Gastrocnemius medialis (tissue), 4 donors: ENCODE measurements around the gene KISS1. TPM values are rescaled to one million over a fixed set of nuclear protein-coding genes. Genes with fewer than 3 reads are reported as not detected.

ENCODE experiments used
- ATAC-seq, 2 donors: fragments of 150-250 bp; one replicate each; pipeline ENCODE4 v1.9.1; 2016
- DNase-seq, 2 donors: peaks; one replicate each; pipeline ENCODE4 v3.0.0-alpha.2; 2019
- H3K27ac ChIP-seq, 4 donors: fragments of 200-600 bp; sonication (generic); 1 replicate in 1 of 4; 2 replicates in 3 of 4; pipeline ENCODE4 v1.5.1; 2016 to 2018; ENCODE audit warnings: mild to moderate bottlenecking in 2 of 4, moderate library complexity in 1 of 4
- H3K27me3 ChIP-seq, 3 donors: fragments of 200-600 bp; sonication (generic) in 2 of 3; 1 replicate in 1 of 3; 2 replicates in 2 of 3; pipeline versions ENCODE4 v1.5.1 to v1.6.0; 2016 to 2019; ENCODE audit warnings: mild to moderate bottlenecking in 1 of 3, moderate library complexity in 1 of 3
- H3K36me3 ChIP-seq, 2 donors: fragments of 200-600 bp; sonication (generic) in 1 of 2; one replicate each; pipeline ENCODE4 v1.5.1; 2017 to 2018
- H3K4me1 ChIP-seq, 2 donors: fragments of 200-600 bp; sonication (generic) in 1 of 2; one replicate each; pipeline ENCODE4 v1.5.1; 2016 to 2017; ENCODE audit warnings: mild to moderate bottlenecking in 2 of 2
- H3K4me3 ChIP-seq, 4 donors: fragments of 200-600 bp; sonication (generic) in 3 of 4; 1 replicate in 1 of 4; 2 replicates in 3 of 4; pipeline ENCODE4 v1.5.1; 2016 to 2019; ENCODE audit warnings: mild to moderate bottlenecking in 2 of 4
- H3K9me3 ChIP-seq, 3 donors: fragments of 200-600 bp; sonication (generic) in 2 of 3; 1 replicate in 1 of 3; 2 replicates in 2 of 3; pipeline ENCODE4 v1.5.1; 2016 to 2019
- POLR2A ChIP-seq, 2 donors: fragments of 450-650 bp; IDR thresholded peaks; one replicate each; pipeline ENCODE4 v1.6.1; 2017; ENCODE audit warnings: antibody characterized with exemption in 2 of 2, mild to moderate bottlenecking in 2 of 2, moderate library complexity in 2 of 2
- in situ Hi-C, 4 donors: fragments of 200-750 bp; cut with MboI; loops; one replicate each; pipeline versions ENCODE4 v1.15.0 to v1.8.0; 2017; ENCODE audit warnings: low sequenced_read_pairs in 4 of 4
- intact Hi-C: fragments of 100-400 bp; cut with DNase I; formaldehyde crosslinking; loops from one replicate; pipeline ENCODE4 v1.15.1; 2023; ENCODE audit warnings: low total_unique reads
- total RNA-seq, 4 donors: library from RNA; depleted of rRNA; stranded (reverse); fragments of >200 nt; gene quantifications; one replicate each; pipeline versions ENCODE4 v1.1.0 to v1.2.3, GENCODE V29; 2016
- TF ChIP-seq, protein P1 (sequence below), 5 experiments: fragments of 450-650 bp in 3 of 5; fragments of 200-600 bp in 2 of 5; sonication (generic) in 2 of 5; IDR thresholded peaks in 4 of 5; conservative IDR thresholded peaks in 1 of 5; 1 replicate in 4 of 5; 2 replicates in 1 of 5; pipeline ENCODE4 v1.5.1; 2016 to 2019; ENCODE audit warnings: antibody characterized with exemption in 5 of 5, mild to moderate bottlenecking in 3 of 5, moderate library complexity in 3 of 5

Gene KISS1, protein sequence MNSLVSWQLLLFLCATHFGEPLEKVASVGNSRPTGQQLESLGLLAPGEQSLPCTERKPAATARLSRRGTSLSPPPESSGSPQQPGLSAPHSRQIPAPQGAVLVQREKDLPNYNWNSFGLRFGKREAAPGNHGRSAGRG
- not detected for total RNA-seq

DNA sequence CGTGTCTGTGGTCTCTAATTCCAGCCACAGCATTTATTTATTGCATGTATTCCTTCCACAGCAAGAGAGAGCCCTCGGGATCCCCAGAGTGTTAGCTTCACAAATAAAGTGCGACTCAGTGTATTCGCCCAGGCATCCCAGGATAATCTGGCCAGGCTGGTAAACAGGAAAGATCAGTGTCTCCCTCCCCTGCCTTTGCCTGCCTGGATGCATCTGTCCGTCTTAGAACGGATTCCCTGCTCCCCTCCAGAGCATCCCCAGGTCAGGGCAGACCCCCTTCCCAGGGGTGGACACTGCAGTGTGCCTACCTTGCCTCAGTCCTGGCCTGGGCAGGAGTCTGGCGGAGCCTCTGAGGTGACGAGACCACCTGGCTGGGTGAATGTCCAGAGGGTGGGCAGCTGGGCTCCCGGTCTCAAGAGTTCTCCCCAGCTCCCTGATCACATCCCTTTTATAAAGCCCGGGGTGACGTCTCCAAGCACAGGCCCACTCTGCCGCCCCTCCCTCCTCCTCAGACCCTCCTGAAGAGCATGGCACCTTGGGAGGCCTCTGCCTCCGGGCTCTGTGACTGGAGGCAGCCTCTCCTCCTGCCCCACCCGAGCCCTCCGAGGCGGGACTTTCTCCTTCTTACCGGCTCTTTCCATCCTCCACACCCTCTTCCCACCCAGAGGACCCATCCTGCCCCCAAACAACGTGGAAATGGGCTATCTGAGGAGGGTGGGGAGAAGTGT is at the start of gene KISS1:
KISS1 (minus strand) TSS at position 424 of the 728 bp plus-strand sequence. CDS start 3,615 bp downstream, outside the sequence.
- intact Hi-C loops: no loop called here
- Histone ChIP-seq H3K36me3 (no peaks in the 10 kb centered on the region), H3K27me3 (peaks cover 0 to 14% (median 0%) of the 10 kb centered on the region in 3 donors), H3K4me1 (peaks cover 16 to 31% of the 10 kb centered on the region in 2 donors), H3K4me3 (no peak within 1 kb of the TSS), H3K27ac (no peak within 1 kb of the TSS), H3K9me3 (no peaks in the 10 kb centered on the region)
- in situ Hi-C loops: no loop called here
- TF ChIP-seq, protein P1, sequence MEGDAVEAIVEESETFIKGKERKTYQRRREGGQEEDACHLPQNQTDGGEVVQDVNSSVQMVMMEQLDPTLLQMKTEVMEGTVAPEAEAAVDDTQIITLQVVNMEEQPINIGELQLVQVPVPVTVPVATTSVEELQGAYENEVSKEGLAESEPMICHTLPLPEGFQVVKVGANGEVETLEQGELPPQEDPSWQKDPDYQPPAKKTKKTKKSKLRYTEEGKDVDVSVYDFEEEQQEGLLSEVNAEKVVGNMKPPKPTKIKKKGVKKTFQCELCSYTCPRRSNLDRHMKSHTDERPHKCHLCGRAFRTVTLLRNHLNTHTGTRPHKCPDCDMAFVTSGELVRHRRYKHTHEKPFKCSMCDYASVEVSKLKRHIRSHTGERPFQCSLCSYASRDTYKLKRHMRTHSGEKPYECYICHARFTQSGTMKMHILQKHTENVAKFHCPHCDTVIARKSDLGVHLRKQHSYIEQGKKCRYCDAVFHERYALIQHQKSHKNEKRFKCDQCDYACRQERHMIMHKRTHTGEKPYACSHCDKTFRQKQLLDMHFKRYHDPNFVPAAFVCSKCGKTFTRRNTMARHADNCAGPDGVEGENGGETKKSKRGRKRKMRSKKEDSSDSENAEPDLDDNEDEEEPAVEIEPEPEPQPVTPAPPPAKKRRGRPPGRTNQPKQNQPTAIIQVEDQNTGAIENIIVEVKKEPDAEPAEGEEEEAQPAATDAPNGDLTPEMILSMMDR (IDR thresholded peaks at IDR 0.05 in 4 of 5, conservative IDR thresholded peaks at IDR 0.05 in 1 of 5): no peak
- no peak for TF ChIP-seq POLR2A (IDR thresholded peaks at IDR 0.05)
- DNase-seq (no peak), ATAC-seq (no peak)

- in situ Hi-C loops (no loop called here), intact Hi-C loops (no loop called here)
- no peak overlapping the region for H3K27ac ChIP-seq
- H3K9me3 ChIP-seq: no peaks in the 10 kb centered on the region
- TF ChIP-seq, protein P1 (IDR thresholded peaks at IDR 0.05 in 4 of 5, conservative IDR thresholded peaks at IDR 0.05 in 1 of 5): no peak
- no peak for TF ChIP-seq POLR2A (IDR thresholded peaks at IDR 0.05)
- no peak overlapping the region for H3K4me3 ChIP-seq
- H3K27me3 ChIP-seq: no peaks in the 10 kb centered on the region
- H3K36me3 ChIP-seq: no peaks in the 10 kb centered on the region
- H3K4me1 ChIP-seq: no peaks in the 10 kb centered on the region
- DNase-seq (no peak), ATAC-seq (no peak)
Observed at GRCh38 chr1:204242920-204243319, 46.6 kb upstream of the KISS1 start.

DNA sequence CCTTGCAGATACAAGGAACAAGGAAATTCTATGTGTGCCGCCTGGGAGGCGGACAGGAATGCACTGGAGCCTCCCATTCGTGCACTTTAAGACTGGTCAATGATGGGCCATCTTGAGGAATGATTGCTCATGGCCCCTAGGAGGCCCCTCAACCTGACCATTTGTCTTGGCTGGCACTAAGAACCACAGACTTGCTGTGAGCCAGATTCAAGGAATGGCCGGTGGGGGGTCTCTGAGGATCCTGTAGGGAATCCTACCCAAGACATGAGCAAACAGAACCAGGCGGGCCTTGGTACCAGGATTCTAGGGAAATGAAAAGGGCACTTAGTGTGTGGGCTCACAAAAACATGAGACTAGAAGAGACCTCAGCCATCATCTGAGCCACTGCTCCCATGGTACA is 45.6 kb upstream of the KISS1 start:
- Histone ChIP-seq H3K4me3 (no peak overlapping the region), H3K4me1 (no peaks in the 10 kb centered on the region), H3K36me3 (no peaks in the 10 kb centered on the region), H3K9me3 (no peaks in the 10 kb centered on the region), H3K27ac (no peak overlapping the region), H3K27me3 (no peaks in the 10 kb centered on the region)
- TF ChIP-seq POLR2A (IDR thresholded peaks at IDR 0.05): no peak
- TF ChIP-seq, protein P1 (IDR thresholded peaks at IDR 0.05 in 4 of 5, conservative IDR thresholded peaks at IDR 0.05 in 1 of 5): no peak
- in situ Hi-C loops: no loop called here
- ATAC-seq (no peak), DNase-seq (no peak)
- intact Hi-C loops: no loop called here

DNA sequence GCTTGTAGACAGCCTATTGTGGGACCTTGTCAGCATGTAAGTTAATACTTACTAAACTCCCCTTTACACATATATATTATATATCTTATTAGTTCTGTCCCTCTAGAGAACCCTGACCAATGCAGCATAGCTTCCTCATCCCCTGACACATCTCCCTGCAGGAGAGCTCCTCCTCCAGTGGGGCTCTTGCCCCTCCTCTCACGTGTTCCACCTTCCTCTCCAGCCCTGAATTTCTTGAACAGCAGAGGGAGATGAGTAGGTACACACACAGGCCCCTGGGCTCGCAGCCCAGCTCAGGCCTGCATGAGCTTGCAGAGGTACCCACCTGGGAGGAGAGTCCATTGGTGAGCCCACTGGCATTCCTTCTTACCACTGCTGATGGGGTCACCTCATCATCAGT is 44.8 kb upstream of the KISS1 start:
- in situ Hi-C loops (no loop called here), intact Hi-C loops (no loop called here)
- no peak for DNase-seq
- Histone ChIP-seq H3K27ac (no peak overlapping the region), H3K4me3 (no peak overlapping the region), H3K36me3 (no peaks in the 10 kb centered on the region), H3K9me3 (no peaks in the 10 kb centered on the region), H3K27me3 (no peaks in the 10 kb centered on the region), H3K4me1 (no peaks in the 10 kb centered on the region)
- no peak for ATAC-seq
- TF ChIP-seq, protein P1 (IDR thresholded peaks at IDR 0.05 in 4 of 5, conservative IDR thresholded peaks at IDR 0.05 in 1 of 5): no peak
- no peak for TF ChIP-seq POLR2A (IDR thresholded peaks at IDR 0.05)
